GM12892 (cell line): ENCODE results near the gene TEAD1.

Experiments
- POLR2A ChIP-seq: IDR thresholded peaks from 2 replicates; pipeline ENCODE4 v1.6.1; 2011; ENCODE audit warnings: low read depth, low read length, control low read depth
- POLR2AphosphoS5 ChIP-seq: IDR thresholded peaks from 2 replicates; pipeline ENCODE4 v1.6.1; 2011; ENCODE audit warnings: low read depth, low read length, control low read depth

GRCh38 chr11:12832480-12833224 is 158.4 kb downstream of the TEAD1 start:
- TF ChIP-seq POLR2A (no peak), POLR2AphosphoS5 (no peak)
